ENCODE measurements around the gene MAP2K7.

MAP2K7 gene

DNA sequence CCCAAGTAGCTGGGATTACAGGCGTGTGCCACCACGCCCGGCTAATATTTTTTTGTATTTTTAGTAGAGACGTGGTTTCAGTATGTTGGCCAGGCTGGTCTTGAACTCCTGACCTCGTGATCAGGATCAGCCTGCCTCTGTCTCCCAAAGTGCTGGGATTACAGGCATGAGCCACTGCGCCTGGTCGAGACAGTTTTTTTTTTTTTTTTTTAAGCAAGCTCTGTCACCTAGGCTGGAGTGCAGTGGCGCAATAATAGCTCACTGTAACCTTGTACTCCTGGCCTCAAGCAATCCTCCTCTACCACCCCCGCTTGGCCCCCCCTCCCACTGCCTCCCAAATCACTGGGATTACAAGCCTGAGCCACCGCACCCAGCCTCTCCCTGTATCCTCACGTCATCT is 6.4 kb upstream of the MAP2K7 start:
- TF ChIP-seq, protein P1, sequence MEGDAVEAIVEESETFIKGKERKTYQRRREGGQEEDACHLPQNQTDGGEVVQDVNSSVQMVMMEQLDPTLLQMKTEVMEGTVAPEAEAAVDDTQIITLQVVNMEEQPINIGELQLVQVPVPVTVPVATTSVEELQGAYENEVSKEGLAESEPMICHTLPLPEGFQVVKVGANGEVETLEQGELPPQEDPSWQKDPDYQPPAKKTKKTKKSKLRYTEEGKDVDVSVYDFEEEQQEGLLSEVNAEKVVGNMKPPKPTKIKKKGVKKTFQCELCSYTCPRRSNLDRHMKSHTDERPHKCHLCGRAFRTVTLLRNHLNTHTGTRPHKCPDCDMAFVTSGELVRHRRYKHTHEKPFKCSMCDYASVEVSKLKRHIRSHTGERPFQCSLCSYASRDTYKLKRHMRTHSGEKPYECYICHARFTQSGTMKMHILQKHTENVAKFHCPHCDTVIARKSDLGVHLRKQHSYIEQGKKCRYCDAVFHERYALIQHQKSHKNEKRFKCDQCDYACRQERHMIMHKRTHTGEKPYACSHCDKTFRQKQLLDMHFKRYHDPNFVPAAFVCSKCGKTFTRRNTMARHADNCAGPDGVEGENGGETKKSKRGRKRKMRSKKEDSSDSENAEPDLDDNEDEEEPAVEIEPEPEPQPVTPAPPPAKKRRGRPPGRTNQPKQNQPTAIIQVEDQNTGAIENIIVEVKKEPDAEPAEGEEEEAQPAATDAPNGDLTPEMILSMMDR (IDR thresholded peaks at IDR 0.05; ENCODE audit: control insufficient read depth, extremely low read depth, insufficient read depth) = no peak
- no peak for DNase-seq (ENCODE audit: low read depth)
- no peak overlapping the region for H3K4me3 ChIP-seq (ENCODE audit: low read depth, low read length)

DNA sequence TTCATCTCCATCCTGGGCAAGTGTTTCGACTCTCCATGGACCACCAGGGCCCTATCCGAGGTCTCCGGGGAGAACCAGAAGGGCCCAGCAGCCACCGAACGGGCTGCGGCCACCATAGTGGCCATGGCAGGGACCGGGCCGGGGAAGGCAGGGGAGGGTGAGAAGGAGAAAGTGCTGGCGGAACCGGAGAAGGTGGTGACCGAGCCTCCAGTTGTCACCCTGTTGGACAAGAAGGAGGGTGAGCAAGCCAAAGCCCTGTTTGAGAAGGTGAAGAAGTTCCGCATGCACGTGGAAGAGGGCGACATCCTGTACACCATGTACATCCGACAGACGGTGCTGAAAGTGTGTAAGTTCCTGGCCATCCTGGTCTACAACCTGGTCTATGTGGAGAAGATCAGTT is 4.7 kb upstream of the MAP2K7 start:
- H3K4me3 ChIP-seq (ENCODE audit: low read depth, low read length) = no peak overlapping the region
- TF ChIP-seq, protein P1 (IDR thresholded peaks at IDR 0.05; ENCODE audit: control insufficient read depth, extremely low read depth, insufficient read depth) = no peak
- no peak for DNase-seq (ENCODE audit: low read depth)

DNA sequence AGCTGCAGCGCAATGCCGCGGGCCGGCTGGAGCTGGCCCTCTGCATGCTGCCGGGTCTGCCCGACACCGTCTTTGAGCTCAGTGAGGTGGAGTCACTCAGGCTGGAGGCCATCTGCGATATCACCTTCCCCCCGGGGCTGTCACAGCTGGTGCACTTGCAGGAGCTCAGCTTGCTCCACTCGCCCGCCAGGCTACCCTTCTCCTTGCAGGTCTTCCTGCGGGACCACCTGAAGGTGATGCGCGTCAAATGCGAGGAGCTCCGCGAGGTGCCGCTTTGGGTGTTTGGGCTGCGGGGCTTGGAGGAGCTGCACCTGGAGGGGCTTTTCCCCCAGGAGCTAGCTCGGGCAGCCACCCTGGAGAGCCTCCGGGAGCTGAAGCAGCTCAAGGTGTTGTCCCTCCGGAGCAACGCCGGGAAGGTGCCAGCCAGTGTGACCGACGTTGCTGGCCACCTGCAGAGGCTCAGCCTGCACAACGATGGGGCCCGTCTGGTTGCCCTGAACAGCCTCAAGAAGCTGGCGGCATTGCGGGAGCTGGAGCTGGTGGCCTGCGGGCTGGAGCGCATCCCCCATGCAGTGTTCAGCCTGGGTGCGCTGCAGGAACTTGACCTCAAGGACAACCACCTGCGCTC is 3.8 kb upstream of the MAP2K7 start:
- DNase-seq (ENCODE audit: low read depth) = no peak
- TF ChIP-seq, protein P1 (IDR thresholded peaks at IDR 0.05; ENCODE audit: control insufficient read depth, extremely low read depth, insufficient read depth) = no peak
- H3K4me3 ChIP-seq (ENCODE audit: low read depth, low read length) = no peak overlapping the region

DNA sequence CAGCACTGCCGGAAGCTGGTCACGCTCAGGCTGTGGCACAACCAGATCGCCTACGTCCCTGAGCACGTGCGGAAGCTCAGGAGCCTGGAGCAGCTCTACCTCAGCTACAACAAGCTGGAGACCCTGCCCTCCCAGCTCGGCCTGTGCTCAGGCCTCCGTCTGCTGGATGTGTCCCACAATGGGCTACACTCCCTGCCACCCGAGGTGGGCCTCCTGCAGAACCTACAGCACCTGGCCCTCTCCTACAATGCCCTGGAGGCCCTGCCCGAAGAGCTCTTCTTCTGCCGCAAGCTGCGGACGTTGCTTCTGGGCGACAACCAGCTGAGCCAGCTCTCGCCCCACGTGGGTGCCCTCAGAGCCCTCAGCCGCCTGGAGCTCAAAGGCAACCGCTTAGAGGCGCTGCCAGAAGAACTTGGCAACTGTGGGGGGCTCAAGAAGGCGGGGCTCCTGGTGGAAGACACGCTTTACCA is 3.2 kb upstream of the MAP2K7 start:
- DNase-seq (ENCODE audit: low read depth) = no peak
- TF ChIP-seq, protein P1 (IDR thresholded peaks at IDR 0.05; ENCODE audit: control insufficient read depth, extremely low read depth, insufficient read depth) = no peak
- no peak overlapping the region for H3K4me3 ChIP-seq (ENCODE audit: low read depth, low read length)

DNA sequence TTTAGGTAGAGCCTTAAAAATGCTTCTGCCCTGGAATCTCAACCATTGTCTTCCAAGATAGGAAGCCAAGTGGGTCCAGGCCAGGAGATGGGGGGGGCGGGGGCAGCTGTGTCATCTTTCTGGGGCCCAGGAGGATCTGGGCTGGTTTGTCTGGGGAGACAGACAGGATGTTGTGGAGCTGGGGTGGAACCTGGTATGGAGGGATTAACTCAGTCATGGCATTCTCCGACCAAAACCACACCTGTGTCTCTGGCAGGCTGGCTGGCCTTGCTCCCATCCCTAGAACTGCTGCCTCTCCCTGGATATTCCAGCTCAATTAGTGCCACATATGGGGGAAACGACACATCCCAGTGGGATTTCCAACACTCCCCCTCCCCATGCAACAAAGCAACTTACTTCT is 2.7 kb upstream of the MAP2K7 start:
- TF ChIP-seq, protein P1 (IDR thresholded peaks at IDR 0.05; ENCODE audit: control insufficient read depth, extremely low read depth, insufficient read depth) = no peak
- DNase-seq (ENCODE audit: low read depth) = no peak

DNA sequence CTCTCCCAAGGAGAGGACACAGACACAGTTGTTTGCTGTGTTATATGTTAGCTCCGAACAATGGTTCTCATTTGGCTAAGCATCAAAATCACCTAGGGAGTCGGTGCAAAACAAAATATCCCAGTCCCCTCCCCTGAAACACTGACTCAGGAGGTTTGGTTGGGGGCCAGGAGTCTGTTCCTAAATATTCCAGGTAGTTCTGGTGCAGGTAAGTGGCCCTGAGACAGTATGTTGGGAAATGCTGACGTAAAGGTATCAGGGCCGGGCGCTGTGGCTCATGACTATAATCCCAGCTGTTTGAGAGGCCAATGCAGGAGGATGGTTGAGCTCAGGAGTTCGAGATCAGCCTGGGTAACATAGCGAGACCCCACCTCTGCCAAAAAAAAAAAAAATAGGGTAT is 2.3 kb upstream of the MAP2K7 start:
- TF ChIP-seq, protein P1 (IDR thresholded peaks at IDR 0.05; ENCODE audit: control insufficient read depth, extremely low read depth, insufficient read depth) = no peak
- no peak for DNase-seq (ENCODE audit: low read depth)
- H3K4me3 ChIP-seq (ENCODE audit: low read depth, low read length) = no peak overlapping the region

More for the DNA sequence above, 2.7 kb upstream of the MAP2K7 start:
- no peak overlapping the region for H3K4me3 ChIP-seq (ENCODE audit: low read depth, low read length)

DNA sequence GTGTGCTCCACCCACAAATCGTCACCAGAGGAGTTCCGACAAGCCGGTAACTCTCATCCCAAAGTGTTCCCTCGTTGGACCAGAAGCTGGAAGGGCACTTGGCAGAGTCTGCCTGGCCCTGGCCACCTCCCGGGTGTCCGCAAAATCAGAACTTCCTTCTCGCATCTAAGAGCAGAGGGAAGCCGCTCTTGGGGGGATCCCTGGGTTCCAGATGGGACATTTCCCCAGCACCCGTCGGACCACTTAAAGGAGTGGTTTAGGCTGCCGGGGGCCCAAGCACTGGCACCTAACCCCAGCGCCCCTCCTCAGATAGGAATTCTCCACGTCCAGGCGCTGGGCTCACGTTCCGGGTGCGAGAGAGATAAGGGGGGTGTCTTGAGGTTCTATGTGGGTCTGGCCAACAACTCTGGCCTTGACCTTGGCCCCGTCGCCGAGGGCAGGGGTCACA is 857 bp upstream of the MAP2K7 start:
- peak; percentile 63 for DNase-seq (ENCODE audit: low read depth)
- peak overlapping the region; percentile 66 for H3K4me3 ChIP-seq (ENCODE audit: low read depth, low read length)
- TF ChIP-seq, protein P1 (IDR thresholded peaks at IDR 0.05; ENCODE audit: control insufficient read depth, extremely low read depth, insufficient read depth) = no peak
